Fibroblast of pulmonary artery (primary cell): ENCODE results near the gene SPINT2.

Source experiments
- DNase-seq: peaks from one replicate; pipeline ENCODE4 v3.0.0-alpha.2; 2010; ENCODE audit warnings: low read depth
- H3K4me3 ChIP-seq: replicated peaks from 2 replicates; pipeline ENCODE4 v1.5.1; 2011; ENCODE audit warnings: low read depth, mild to moderate bottlenecking, control low read depth, low read length, moderate library complexity
- CTCF ChIP-seq: IDR thresholded peaks from 2 replicates; pipeline ENCODE4 v1.5.1; 2011; ENCODE audit warnings: mild to moderate bottlenecking, control low read depth, low read length, inconsistent platforms; ENCODE audit errors: missing control alignments

The SPINT2 gene

GRCh38 chr19:38307597-38307996 is 43.2 kb downstream of the SPINT2 start:
- no peak overlapping the region for H3K4me3 ChIP-seq

GRCh38 chr19:38308006-38308766 is 43.8 kb downstream of the SPINT2 start:
- DNase-seq, result no peak
- no peak overlapping the region for H3K4me3 ChIP-seq
- no peak for TF ChIP-seq CTCF

More at GRCh38 chr19:38307597-38307996, 43.2 kb downstream of the SPINT2 start:
- no peak for TF ChIP-seq CTCF
- no peak for DNase-seq

GRCh38 chr19:38308926-38309614 is 44.7 kb downstream of the SPINT2 start:
- TF ChIP-seq CTCF, result no peak
- no peak for DNase-seq
- no peak overlapping the region for H3K4me3 ChIP-seq

GRCh38 chr19:38309615-38310278 is 45.4 kb downstream of the SPINT2 start:
- no peak overlapping the region for H3K4me3 ChIP-seq
- no peak for DNase-seq
- no peak for TF ChIP-seq CTCF

- TF ChIP-seq CTCF, result no peak
- H3K4me3 ChIP-seq, result no peak overlapping the region
- DNase-seq, result no peak
Measured at GRCh38 chr19:38310279-38310670, 45.9 kb downstream of the SPINT2 start.

- no peak overlapping the region for H3K4me3 ChIP-seq
- no peak for TF ChIP-seq CTCF
- no peak for DNase-seq
Measured at GRCh38 chr19:38310986-38311385, 46.6 kb downstream of the SPINT2 start.
